22Rv1 (cell line): ENCODE results near the gene COMMD8.
A peak's percentile ranks its signal among the peaks of the same experiment; 100 is the strongest.

Experiments
- H3K27ac ChIP-seq: fragments of 450-650 bp; 2 replicates; pipeline ENCODE4 v1.5.1; 2017
- ZFX ChIP-seq: fragments of 450-650 bp; IDR thresholded peaks from 2 replicates; pipeline ENCODE4 v1.6.1; 2017; ENCODE audit warnings: antibody characterized with exemption, borderline replicate concordance
- TF ChIP-seq, protein P1 (sequence below): fragments of 450-650 bp; IDR thresholded peaks from 2 replicates; pipeline ENCODE4 v1.5.1; 2017; ENCODE audit warnings: mild to moderate bottlenecking

COMMD8 gene

DNA sequence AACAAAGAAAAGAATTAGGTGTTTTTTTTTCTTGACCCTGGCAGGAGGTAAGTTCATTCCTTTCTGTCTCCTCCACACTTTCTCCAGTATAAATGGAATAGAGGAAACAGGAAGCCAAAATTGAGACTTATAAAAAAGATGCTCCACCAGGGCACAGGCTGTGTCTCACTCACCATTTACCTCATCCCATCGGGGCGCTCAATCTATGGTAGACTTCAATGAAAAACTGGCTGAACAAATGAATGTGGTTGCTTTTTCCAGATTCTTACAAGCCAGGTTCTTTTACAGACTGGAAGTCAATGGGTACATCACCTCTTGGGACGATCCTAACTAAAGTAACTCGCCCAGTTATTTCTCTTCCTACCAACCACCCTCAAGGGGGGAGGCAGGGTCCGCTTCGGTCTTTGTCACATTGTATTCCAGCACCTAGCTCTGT is 685 bp downstream of the COMMD8 start:
- H3K27ac ChIP-seq: peak overlapping the region; percentile 57
- no peak for TF ChIP-seq ZFX
- TF ChIP-seq, protein P1, sequence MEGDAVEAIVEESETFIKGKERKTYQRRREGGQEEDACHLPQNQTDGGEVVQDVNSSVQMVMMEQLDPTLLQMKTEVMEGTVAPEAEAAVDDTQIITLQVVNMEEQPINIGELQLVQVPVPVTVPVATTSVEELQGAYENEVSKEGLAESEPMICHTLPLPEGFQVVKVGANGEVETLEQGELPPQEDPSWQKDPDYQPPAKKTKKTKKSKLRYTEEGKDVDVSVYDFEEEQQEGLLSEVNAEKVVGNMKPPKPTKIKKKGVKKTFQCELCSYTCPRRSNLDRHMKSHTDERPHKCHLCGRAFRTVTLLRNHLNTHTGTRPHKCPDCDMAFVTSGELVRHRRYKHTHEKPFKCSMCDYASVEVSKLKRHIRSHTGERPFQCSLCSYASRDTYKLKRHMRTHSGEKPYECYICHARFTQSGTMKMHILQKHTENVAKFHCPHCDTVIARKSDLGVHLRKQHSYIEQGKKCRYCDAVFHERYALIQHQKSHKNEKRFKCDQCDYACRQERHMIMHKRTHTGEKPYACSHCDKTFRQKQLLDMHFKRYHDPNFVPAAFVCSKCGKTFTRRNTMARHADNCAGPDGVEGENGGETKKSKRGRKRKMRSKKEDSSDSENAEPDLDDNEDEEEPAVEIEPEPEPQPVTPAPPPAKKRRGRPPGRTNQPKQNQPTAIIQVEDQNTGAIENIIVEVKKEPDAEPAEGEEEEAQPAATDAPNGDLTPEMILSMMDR: no peak

DNA sequence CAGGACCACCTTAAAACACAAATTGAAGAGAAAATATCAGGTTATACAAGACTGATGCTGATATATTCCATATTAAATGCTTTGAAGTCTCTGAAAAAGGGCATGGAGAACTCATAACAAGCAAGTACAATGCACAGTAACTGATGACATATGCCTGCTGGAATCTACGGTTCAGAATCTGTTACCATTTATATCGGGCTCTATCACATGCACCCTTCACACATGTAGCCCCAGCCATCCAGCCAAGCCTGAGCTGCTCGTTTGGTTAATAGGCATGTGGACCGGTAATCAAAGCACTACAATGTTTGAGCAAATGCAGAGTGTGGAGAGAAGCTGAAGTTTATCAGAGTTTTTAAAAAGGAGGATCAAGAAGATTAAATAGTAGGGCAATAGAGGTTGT is 11.8 kb downstream of the COMMD8 start:
- TF ChIP-seq, protein P1: no peak
- no peak for TF ChIP-seq ZFX

DNA sequence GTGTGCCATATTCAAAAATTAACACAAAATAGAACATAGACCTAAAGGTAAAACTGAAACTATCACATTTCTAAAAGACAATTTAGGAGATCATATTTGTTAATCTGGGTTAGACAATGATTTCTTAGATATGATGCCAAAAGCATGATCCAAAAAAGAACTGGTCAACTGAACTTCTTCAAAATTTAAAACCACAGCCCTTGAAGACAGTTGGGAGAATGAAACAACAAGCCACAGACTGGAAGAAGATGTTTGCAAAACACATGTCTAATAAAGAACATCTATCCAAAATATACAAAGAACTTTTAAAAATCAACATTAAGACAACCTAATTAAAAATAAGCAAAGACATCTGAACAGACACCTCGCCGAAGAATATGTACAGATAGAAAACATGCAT is 19.5 kb downstream of the COMMD8 start:
- H3K27ac ChIP-seq: no peak overlapping the region
- TF ChIP-seq, protein P1: no peak
- no peak for TF ChIP-seq ZFX

More for the DNA sequence above, 11.8 kb downstream of the COMMD8 start:
- H3K27ac ChIP-seq: no peak overlapping the region

DNA sequence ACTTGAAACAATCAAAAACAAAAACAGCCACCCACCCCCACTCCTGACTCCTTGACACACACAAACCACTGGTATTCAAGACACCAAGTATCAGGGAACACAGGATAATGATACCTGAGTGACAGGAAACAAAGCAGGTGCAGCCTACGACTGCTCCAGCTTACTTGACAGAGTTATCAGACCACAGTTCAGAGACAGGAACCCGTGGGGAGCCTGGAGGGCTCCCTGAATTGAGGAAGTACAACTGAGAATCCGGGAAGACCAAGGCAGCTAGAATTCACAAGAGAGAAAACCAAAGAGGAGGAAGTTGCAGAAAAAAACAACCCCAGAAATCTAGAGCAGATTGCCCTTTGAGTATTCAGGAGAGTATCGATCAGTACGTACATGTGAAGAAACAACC is 20.5 kb downstream of the COMMD8 start:
- no peak overlapping the region for H3K27ac ChIP-seq
- TF ChIP-seq, protein P1: no peak
- no peak for TF ChIP-seq ZFX

DNA sequence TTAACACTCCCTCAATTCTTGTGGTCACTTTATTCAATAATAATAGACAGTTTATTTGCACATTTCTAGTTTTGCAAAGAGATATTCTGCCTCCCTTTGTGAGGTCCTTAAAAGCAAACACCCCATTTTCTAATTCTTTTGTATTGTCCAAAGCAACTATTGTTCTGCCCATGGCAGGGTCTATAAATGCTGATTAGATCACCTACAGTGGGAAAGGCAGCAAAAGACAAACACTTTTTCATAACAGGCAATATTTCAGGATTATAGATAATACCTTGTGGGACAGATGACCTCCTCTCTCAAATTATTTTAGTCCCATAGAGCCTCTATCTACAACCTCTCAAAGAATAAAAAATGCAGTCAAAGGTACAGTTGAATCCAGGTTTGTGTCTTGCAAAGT is 28.6 kb downstream of the COMMD8 start:
- no peak overlapping the region for H3K27ac ChIP-seq
- no peak for TF ChIP-seq ZFX
- TF ChIP-seq, protein P1: no peak

DNA sequence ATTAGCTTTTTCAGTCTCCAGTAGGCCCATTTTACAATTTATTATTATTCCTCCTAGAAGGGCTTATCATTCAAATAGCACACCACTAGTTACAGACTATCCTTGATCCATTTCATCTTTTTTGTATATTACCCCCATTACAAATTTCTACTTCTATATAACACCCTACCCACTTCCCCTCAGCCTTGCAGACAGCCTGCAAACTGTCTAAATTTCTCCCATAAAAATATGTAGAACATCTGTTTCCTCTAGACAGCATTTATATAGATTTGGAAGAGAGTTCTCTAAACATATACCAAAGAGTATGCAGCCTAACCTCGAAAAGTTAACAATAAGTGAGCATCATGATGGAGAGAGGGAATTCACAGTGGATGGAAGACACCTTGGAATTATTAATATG is 30.8 kb downstream of the COMMD8 start:
- TF ChIP-seq, protein P1: no peak
- no peak overlapping the region for H3K27ac ChIP-seq

DNA sequence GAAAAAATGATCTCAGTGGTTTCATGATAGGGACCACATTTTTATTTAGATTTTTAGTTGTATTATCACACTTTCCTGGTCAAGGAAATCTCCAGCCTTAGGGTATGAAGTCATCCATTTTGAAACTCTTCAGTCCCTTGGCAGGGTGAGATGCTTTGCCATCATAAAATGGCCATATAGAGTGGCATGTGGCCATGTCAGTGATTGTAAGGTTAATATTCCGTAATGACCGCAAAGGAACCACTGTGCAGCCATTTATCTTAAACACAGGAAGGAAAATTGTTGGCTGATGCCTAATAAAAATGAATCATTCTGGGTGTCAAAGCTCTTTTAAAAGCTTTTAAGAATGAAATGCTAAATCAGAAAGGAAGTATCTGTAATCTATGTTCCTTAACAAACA is 35.6 kb downstream of the COMMD8 start:
- H3K27ac ChIP-seq: no peak overlapping the region
- TF ChIP-seq ZFX: no peak

DNA sequence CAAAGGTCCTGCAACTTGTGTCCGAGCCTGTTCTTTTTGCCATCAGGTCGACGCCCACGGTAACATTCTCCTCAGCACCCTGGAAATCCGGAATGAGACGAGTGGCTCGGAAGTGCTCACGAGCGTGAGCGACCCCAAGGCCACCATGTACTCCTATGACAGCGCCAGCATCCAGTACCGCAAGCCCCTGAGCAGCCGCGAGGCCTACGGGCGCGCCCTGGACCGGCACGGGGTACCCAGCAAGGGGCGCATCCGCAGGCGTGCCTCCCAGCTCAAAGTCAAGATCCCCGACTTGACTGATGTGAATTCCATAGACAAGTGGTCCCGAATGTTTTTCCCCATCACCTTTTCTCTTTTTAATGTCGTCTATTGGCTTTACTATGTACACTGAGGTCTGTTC is 37.9 kb downstream of the COMMD8 start:
- no peak for TF ChIP-seq ZFX
- TF ChIP-seq, protein P1: no peak
- H3K27ac ChIP-seq: no peak overlapping the region
